IMR-90 (cell line): ENCODE results near the gene DSCAML1. TPM values are rescaled to one million over a fixed set of nuclear protein-coding genes. Genes with fewer than 3 reads are reported as not detected.

Experiments
- ATAC-seq: fragments of 200-7000 bp; cut with Tn5 transposase; 2 replicates; pipeline ENCODE4 v1.9.1; 2020; ENCODE audit warnings: low read depth, mild to moderate bottlenecking, moderate library complexity
- BruUV-seq: library from RNA; stranded (reverse); fragments of 400-500 nt; replicated peaks from 2 replicates; lab custom pipeline; 2021; lab: Mats Ljungman, UMichigan
- CTCF ChIA-PET: fragments of 300-600 bp; formaldehyde crosslinking; extraction: SDS; loops from one replicate; lab custom pipeline; 2021; ENCODE audit warnings: antibody characterized with exemption; lab: Yijun Ruan, JAX
- POLR2A ChIA-PET: fragments of 300-600 bp; sonication (Branson Sonifier 250); formaldehyde crosslinking; loops from one replicate; lab custom pipeline; 2022; ENCODE audit warnings: antibody characterized with exemption; ENCODE audit not compliant: unreplicated experiment; lab: Charles Lee
- DNase-seq: peaks from one replicate; pipeline ENCODE4 v3.0.0; 2013
- H2AFZ ChIP-seq: replicated peaks from 2 replicates; pipeline ENCODE3; 2013; ENCODE audit warnings: low read length, mild to moderate bottlenecking; ENCODE audit not compliant: poor library complexity
- H2AK5ac ChIP-seq: 2 replicates; pipeline ENCODE4 v1.6.1; 2013; ENCODE audit warnings: low read depth, low read length, inconsistent platforms
- H2AK9ac ChIP-seq: replicated peaks from 2 replicates; pipeline ENCODE3; 2013; ENCODE audit warnings: mild to moderate bottlenecking, low read depth, low read length, moderate library complexity; ENCODE audit not compliant: poor library complexity
- H2BK120ac ChIP-seq: 2 replicates; pipeline ENCODE4 v1.6.1; 2013; ENCODE audit warnings: low read depth, low read length, inconsistent platforms
- H2BK15ac ChIP-seq: 3 replicates; pipeline ENCODE4 v1.6.1; 2013; ENCODE audit warnings: low read depth, low read length, inconsistent platforms
- H2BK20ac ChIP-seq: 2 replicates; pipeline ENCODE4 v1.6.1; 2013; ENCODE audit warnings: low read depth, mild to moderate bottlenecking, inconsistent platforms, low read length, moderate library complexity
- H2BK5ac ChIP-seq: 2 replicates; pipeline ENCODE4 v1.6.1; 2013; ENCODE audit warnings: mild to moderate bottlenecking, low read depth, low read length, inconsistent platforms; ENCODE audit not compliant: poor library complexity, severe bottlenecking
- H3K14ac ChIP-seq: replicated peaks from 2 replicates; pipeline ENCODE4 v1.6.1; 2013; ENCODE audit warnings: low read depth, low read length, inconsistent platforms
- H3K18ac ChIP-seq: 2 replicates; pipeline ENCODE4 v1.6.1; 2013; ENCODE audit warnings: low read depth, low read length, control low read depth
- H3K23ac ChIP-seq: 2 replicates; pipeline ENCODE4 v1.6.1; 2013; ENCODE audit warnings: low read depth, low read length, inconsistent platforms
- H3K27ac ChIP-seq: 2 replicates; pipeline ENCODE4 v1.5.1; 2013; ENCODE audit warnings: mild to moderate bottlenecking, control low read depth, low read length; ENCODE audit not compliant: insufficient read depth
- H3K27me3 ChIP-seq: 2 replicates; pipeline ENCODE4 v1.6.1; 2013; ENCODE audit warnings: low read length; ENCODE audit not compliant: control insufficient read depth, insufficient read depth
- H3K36me3 ChIP-seq: 2 replicates; pipeline ENCODE4 v1.6.1; 2013; ENCODE audit warnings: low read length, mixed read lengths; ENCODE audit not compliant: control insufficient read depth, insufficient read depth
- H3K4ac ChIP-seq: 2 replicates; pipeline ENCODE4 v1.6.1; 2013; ENCODE audit warnings: low read depth, low read length, inconsistent platforms
- H3K4me1 ChIP-seq: 2 replicates; pipeline ENCODE4 v1.6.1; 2013; ENCODE audit warnings: low read length, mixed read lengths; ENCODE audit not compliant: control insufficient read depth, insufficient read depth
- H3K4me2 ChIP-seq: 2 replicates; pipeline ENCODE4 v1.6.1; 2013; ENCODE audit warnings: low read depth, mild to moderate bottlenecking, control low read depth, low read length, moderate library complexity
- H3K4me3 ChIP-seq: 2 replicates; pipeline ENCODE4 v1.5.1; 2013; ENCODE audit warnings: low read depth, mild to moderate bottlenecking, control low read depth, low read length, moderate library complexity; ENCODE audit not compliant: insufficient read depth
- H3K56ac ChIP-seq: 2 replicates; pipeline ENCODE4 v1.6.1; 2013; ENCODE audit warnings: low read length, inconsistent platforms; ENCODE audit not compliant: insufficient read depth; ENCODE audit errors: extremely low read depth
- H3K79me1 ChIP-seq, 2 experiments: 2 replicates each; pipeline ENCODE4 v1.6.1; 2013; ENCODE audit warnings: low read length in 2 of 2, inconsistent platforms in 1 of 2, low read depth in 1 of 2
- H3K9ac ChIP-seq: 2 replicates; pipeline ENCODE4 v1.6.1; 2013; ENCODE audit warnings: low read depth, low read length, control low read depth
- H3K9me1 ChIP-seq: 2 replicates; pipeline ENCODE4 v1.6.1; 2013; ENCODE audit warnings: low read length, inconsistent platforms; ENCODE audit not compliant: insufficient read depth
- H3K9me3 ChIP-seq: 2 replicates; pipeline ENCODE4 v1.6.1; 2013; ENCODE audit warnings: low read length; ENCODE audit not compliant: control insufficient read depth, insufficient read depth
- H4K20me1 ChIP-seq: 2 replicates; pipeline ENCODE4 v1.6.1; 2013; ENCODE audit warnings: low read length, inconsistent platforms; ENCODE audit not compliant: insufficient read depth
- H4K5ac ChIP-seq: 2 replicates; pipeline ENCODE4 v1.6.1; 2013; ENCODE audit warnings: mild to moderate bottlenecking, low read depth, low read length, control low read depth
- H4K8ac ChIP-seq, 2 experiments: 2 replicates each; pipeline ENCODE4 v1.6.1; 2013; ENCODE audit warnings: low read depth in 2 of 2, low read length in 2 of 2, control low read depth in 1 of 2, inconsistent platforms in 1 of 2
- H4K91ac ChIP-seq: 2 replicates; pipeline ENCODE4 v1.6.1; 2013; ENCODE audit warnings: low read depth, low read length, inconsistent platforms; ENCODE audit not compliant: insufficient read depth
- CEBPB ChIP-seq: IDR thresholded peaks from 2 replicates; pipeline ENCODE4 v1.6.1; 2012; ENCODE audit warnings: low read depth, low read length, improper control_type of control experiment
- MAZ ChIP-seq: IDR thresholded peaks from 2 replicates; pipeline ENCODE4 v1.6.1; 2012; ENCODE audit warnings: low read depth, mild to moderate bottlenecking, low read length, improper control_type of control experiment, moderate library complexity, borderline replicate concordance
- RCOR1 ChIP-seq: IDR thresholded peaks from 2 replicates; pipeline ENCODE4 v1.6.1; 2012; ENCODE audit warnings: mild to moderate bottlenecking, low read length, improper control_type of control experiment; ENCODE audit not compliant: insufficient replicate concordance
- SMC3 ChIP-seq: fragments of 150-350 bp; IDR thresholded peaks from 2 replicates; pipeline ENCODE4 v1.6.1; 2016; ENCODE audit warnings: low read depth, mild to moderate bottlenecking, antibody characterized with exemption, low read length, moderate library complexity
- WGBS, 2 experiments: methylation state at CpG; one replicate each; pipeline versions ENCODE4 v1.1.5 to v1.1.7; 2013; ENCODE audit warnings: missing lambda C conversion rate in 2 of 2; ENCODE audit not compliant: insufficient read length in 1 of 2; ENCODE audit errors: extremely low coverage in 2 of 2; 5-methylcytosine and 5-hydroxymethylcytosine counted together
- dilution Hi-C: fragments of 300-500 bp; cut with HindIII; formaldehyde crosslinking; loops from one replicate; pipeline ENCODE4 v1.14.3; 2018; ENCODE audit warnings: low sequenced_read_pairs; ENCODE audit not compliant: unreplicated experiment
- in situ Hi-C: fragments of 300-500 bp; cut with MboI; formaldehyde crosslinking; loops from 3 replicates; pipeline ENCODE4 v1.14.3; 2019; ENCODE audit warnings: low sequenced_read_pairs, inconsistent platforms, mixed read lengths
- intact Hi-C: fragments of 100-400 bp; cut with micrococcal nuclease; formaldehyde crosslinking; loops from 2 replicates; pipeline ENCODE4 v1.10.0; 2022
- polyA plus RNA-seq, 3 experiments: library from polyadenylated mRNA; depleted of rRNA; stranded (reverse); fragments of >200 nt; gene quantifications; 2 replicates each; pipeline ENCODE4 v1.2.3, GENCODE V29; 2012; ENCODE audit warnings: low replicate concordance in 1 of 3
- total RNA-seq: library from RNA; depleted of rRNA; stranded (reverse); fragments of >200 nt; gene quantifications from 2 replicates; pipeline ENCODE4 v1.2.3, GENCODE V29; 2012
- TF ChIP-seq, protein P1 (sequence below): fragments of 150-350 bp; IDR thresholded peaks from 2 replicates; pipeline ENCODE4 v1.6.1; 2017; ENCODE audit warnings: mild to moderate bottlenecking, antibody characterized with exemption, low read length, low read depth

The DSCAML1 gene
- total and polyA plus RNA-seq, 2 of the 4 experiments (the other 2 are of a cell fraction) = not detected

- DNase-seq = no peak
- no peak overlapping the region for H2BK15ac ChIP-seq
- no peak overlapping the region for H3K27ac ChIP-seq
- no peak overlapping the region for H3K18ac ChIP-seq
- no peak overlapping the region for H2BK20ac ChIP-seq
- H3K4me2 ChIP-seq = no peak overlapping the region
- H4K20me1 ChIP-seq = no peaks in the 10 kb centered on the region
- no peaks in the 10 kb centered on the region for H3K36me3 ChIP-seq
- H3K9ac ChIP-seq = no peak overlapping the region
- H3K9me1 ChIP-seq = no peaks in the 10 kb centered on the region
- intact Hi-C loops (no loop called here), dilution Hi-C loops (no loop called here), in situ Hi-C loops (no loop called here)
- no peak overlapping the region for H3K23ac ChIP-seq
- H2BK5ac ChIP-seq = no peak overlapping the region
- H3K79me1 ChIP-seq = no peaks in the 10 kb centered on the region
- WGBS, 2 experiments = 59% methylated on average over 4 of the region's 9 CpGs; no CpG with 5 or more reads in 1 of the 2 experiments
- H3K27me3 ChIP-seq = peaks cover 4% of the 10 kb centered on the region; the same call in 1 of the 2 replicates
- H2AFZ ChIP-seq = no peak overlapping the region
- H4K8ac ChIP-seq = no peak overlapping the region
- no peak overlapping the region for H3K4me3 ChIP-seq
- H3K4ac ChIP-seq = no peak overlapping the region
- no TSS peak for BruUV-seq
- no peak overlapping the region for H2AK5ac ChIP-seq
- ATAC-seq = no peak
- H3K9me3 ChIP-seq = no peaks in the 10 kb centered on the region
- no peak overlapping the region for H4K5ac ChIP-seq
- H2BK120ac ChIP-seq = no peak overlapping the region
- no peak overlapping the region for H3K14ac ChIP-seq
- POLR2A ChIA-PET = no interaction called here
- no peak overlapping the region for H3K56ac ChIP-seq
- CTCF ChIA-PET = no interaction called here
- TF ChIP-seq CEBPB (no peak), RCOR1 (no peak), SMC3 (no peak), MAZ (no peak)
- TF ChIP-seq, protein P1, sequence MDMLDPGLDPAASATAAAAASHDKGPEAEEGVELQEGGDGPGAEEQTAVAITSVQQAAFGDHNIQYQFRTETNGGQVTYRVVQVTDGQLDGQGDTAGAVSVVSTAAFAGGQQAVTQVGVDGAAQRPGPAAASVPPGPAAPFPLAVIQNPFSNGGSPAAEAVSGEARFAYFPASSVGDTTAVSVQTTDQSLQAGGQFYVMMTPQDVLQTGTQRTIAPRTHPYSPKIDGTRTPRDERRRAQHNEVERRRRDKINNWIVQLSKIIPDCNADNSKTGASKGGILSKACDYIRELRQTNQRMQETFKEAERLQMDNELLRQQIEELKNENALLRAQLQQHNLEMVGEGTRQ = no peak
- no peaks in the 10 kb centered on the region for H3K4me1 ChIP-seq
- no peak overlapping the region for H2AK9ac ChIP-seq
- no peak overlapping the region for H4K91ac ChIP-seq
These were observed 95.2 kb downstream of the DSCAML1 start for GRCh38 chr11:117701781-117702180.
